ENCODE data around the gene MAIP1. TPM values are rescaled to one million over a fixed set of nuclear protein-coding genes. Genes with fewer than 3 reads are reported as not detected.

The MAIP1 gene
- total RNA-seq, 6 donors from 2014 or later = 2.1 to 25.1 (median 13.4) TPM

DNA sequence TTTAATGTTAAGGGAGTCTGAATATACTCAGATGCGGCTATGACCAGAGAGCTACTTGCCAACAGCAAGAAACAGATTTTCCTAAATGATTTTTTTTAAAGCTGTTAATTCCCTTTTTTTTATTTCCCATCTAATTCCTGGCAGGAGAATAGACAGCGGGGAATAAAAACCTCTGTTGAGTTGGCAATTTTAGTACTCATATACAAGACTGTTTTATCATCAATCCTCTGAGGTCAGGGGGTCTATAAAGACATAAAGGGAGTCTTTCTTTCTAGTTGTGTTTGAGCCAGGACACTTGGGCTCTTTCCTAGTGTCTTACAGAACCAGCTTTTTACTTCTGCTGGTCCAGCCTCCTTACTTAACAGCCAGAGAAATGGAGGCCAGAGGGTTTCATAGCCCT is 29.4 kb downstream of the MAIP1 start:
- peaks cover 0 to 13% (median 3%) of the 10 kb centered on the region in 4 donors for H3K4me1 ChIP-seq
- no peak overlapping the region for H3K27ac ChIP-seq
- no peaks in the 10 kb centered on the region for H3K9me3 ChIP-seq
- no peaks in the 10 kb centered on the region for H3K36me3 ChIP-seq
- no peak overlapping the region for H3K4me3 ChIP-seq
- ATAC-seq (ENCODE audit: low FRiP score in 2 of 2) (no peak), DNase-seq (no peak)
- no peaks in the 10 kb centered on the region for H3K27me3 ChIP-seq
- 83 to 90% methylated on average over 2 of the region's 2 CpGs for WGBS, 2 donors
- TF ChIP-seq POLR2A (IDR thresholded peaks at IDR 0.05) (no peak), EP300 (IDR thresholded peaks at IDR 0.05) (no peak), POLR2AphosphoS5 (IDR thresholded peaks at IDR 0.05) (no peak)
- TF ChIP-seq, protein P1, sequence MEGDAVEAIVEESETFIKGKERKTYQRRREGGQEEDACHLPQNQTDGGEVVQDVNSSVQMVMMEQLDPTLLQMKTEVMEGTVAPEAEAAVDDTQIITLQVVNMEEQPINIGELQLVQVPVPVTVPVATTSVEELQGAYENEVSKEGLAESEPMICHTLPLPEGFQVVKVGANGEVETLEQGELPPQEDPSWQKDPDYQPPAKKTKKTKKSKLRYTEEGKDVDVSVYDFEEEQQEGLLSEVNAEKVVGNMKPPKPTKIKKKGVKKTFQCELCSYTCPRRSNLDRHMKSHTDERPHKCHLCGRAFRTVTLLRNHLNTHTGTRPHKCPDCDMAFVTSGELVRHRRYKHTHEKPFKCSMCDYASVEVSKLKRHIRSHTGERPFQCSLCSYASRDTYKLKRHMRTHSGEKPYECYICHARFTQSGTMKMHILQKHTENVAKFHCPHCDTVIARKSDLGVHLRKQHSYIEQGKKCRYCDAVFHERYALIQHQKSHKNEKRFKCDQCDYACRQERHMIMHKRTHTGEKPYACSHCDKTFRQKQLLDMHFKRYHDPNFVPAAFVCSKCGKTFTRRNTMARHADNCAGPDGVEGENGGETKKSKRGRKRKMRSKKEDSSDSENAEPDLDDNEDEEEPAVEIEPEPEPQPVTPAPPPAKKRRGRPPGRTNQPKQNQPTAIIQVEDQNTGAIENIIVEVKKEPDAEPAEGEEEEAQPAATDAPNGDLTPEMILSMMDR (IDR thresholded peaks at IDR 0.05) = no peak

DNA sequence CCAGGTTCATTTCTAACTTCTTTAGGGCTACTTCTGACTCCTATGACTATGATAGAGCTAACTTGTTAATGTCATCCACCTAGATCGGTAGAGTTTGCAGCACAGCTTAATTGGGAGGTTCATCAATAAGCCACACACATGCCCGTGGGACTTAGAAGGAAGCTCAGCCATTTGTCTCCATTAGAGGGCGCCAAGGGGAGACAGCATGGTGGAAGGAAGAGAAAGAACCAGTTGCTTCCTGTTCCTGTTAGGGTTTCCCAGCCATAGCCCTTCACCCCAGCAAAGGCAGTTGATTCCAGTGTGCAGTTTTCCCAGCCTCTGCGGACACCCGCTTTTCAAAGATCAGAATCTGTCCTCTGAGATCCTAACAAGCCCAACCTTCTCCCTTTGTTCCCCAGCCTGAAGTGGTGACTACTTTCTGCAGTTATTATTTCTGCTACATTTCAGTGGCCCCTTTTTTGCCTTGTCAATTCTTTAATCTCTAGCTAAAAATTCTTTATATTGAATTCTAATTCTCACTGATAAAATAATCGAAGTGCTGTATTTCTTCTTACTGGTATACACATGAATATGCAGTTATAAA is 30.3 kb downstream of the MAIP1 start:
- H3K36me3 ChIP-seq = no peaks in the 10 kb centered on the region
- DNase-seq (peak in 1 of 2 donors; percentile 68), ATAC-seq (ENCODE audit: low FRiP score in 2 of 2) (peak; percentile 61 to 84)
- H3K9me3 ChIP-seq = no peaks in the 10 kb centered on the region
- 67 to 72% methylated on average over 6 of the region's 6 CpGs for WGBS, 2 donors
- TF ChIP-seq, protein P1 (IDR thresholded peaks at IDR 0.05) = peak; percentile 42 to 62 (median 50)
- TF ChIP-seq POLR2A (IDR thresholded peaks at IDR 0.05) = no peak
- no peak overlapping the region for H3K4me3 ChIP-seq
- H3K27ac ChIP-seq = no peak overlapping the region
- peaks cover 0 to 10% (median 1%) of the 10 kb centered on the region in 4 donors for H3K4me1 ChIP-seq
- H3K27me3 ChIP-seq = no peaks in the 10 kb centered on the region

GRCh38 chr2:199987586-199987985 is 32.2 kb downstream of the MAIP1 start:
- ATAC-seq (ENCODE audit: low FRiP score in 2 of 2) (no peak), DNase-seq (no peak)
- no peak for TF ChIP-seq POLR2A (IDR thresholded peaks at IDR 0.05)
- TF ChIP-seq, protein P1 (IDR thresholded peaks at IDR 0.05) = no peak
- no peak for TF ChIP-seq POLR2AphosphoS5 (IDR thresholded peaks at IDR 0.05)
- no peak for TF ChIP-seq EP300 (IDR thresholded peaks at IDR 0.05)
- Histone ChIP-seq H3K9me3 (no peaks in the 10 kb centered on the region), H3K4me3 (no peak overlapping the region), H3K27ac (no peak overlapping the region), H3K4me1 (peaks cover 0 to 10% (median 1%) of the 10 kb centered on the region in 4 donors), H3K36me3 (no peaks in the 10 kb centered on the region), H3K27me3 (no peaks in the 10 kb centered on the region)
- 71 to 73% methylated on average over 2 of the region's 2 CpGs for WGBS, 2 donors

- H3K4me1 ChIP-seq = peaks cover 0 to 10% (median 1%) of the 10 kb centered on the region in 4 donors
- no peak for ATAC-seq (ENCODE audit: low FRiP score in 2 of 2)
- WGBS, 2 donors = 28 to 41% methylated on average over 7 of the region's 7 CpGs
- no peak for DNase-seq
- H3K27ac ChIP-seq = no peak overlapping the region
- no peak overlapping the region for H3K4me3 ChIP-seq
- no peaks in the 10 kb centered on the region for H3K27me3 ChIP-seq
- H3K9me3 ChIP-seq = no peaks in the 10 kb centered on the region
- TF ChIP-seq POLR2A (IDR thresholded peaks at IDR 0.05) = no peak
- TF ChIP-seq EP300 (IDR thresholded peaks at IDR 0.05) = no peak
- TF ChIP-seq POLR2AphosphoS5 (IDR thresholded peaks at IDR 0.05) = no peak
- TF ChIP-seq, protein P1 (IDR thresholded peaks at IDR 0.05) = no peak
- H3K36me3 ChIP-seq = no peaks in the 10 kb centered on the region
Observed at GRCh38 chr2:199988151-199988550, 32.8 kb downstream of the MAIP1 start.

GRCh38 chr2:199989822-199990221 is 34.4 kb downstream of the MAIP1 start:
- no peaks in the 10 kb centered on the region for H3K27me3 ChIP-seq
- H3K9me3 ChIP-seq = no peaks in the 10 kb centered on the region
- peaks cover 0 to 10% (median 1%) of the 10 kb centered on the region in 4 donors for H3K4me1 ChIP-seq
- H3K4me3 ChIP-seq = no peak overlapping the region
- H3K27ac ChIP-seq = no peak overlapping the region
- 97 to 100% methylated on average over 5 of the region's 5 CpGs for WGBS, 2 donors
- TF ChIP-seq POLR2A (IDR thresholded peaks at IDR 0.05) = no peak
- TF ChIP-seq EP300 (IDR thresholded peaks at IDR 0.05) = no peak
- TF ChIP-seq, protein P1 (IDR thresholded peaks at IDR 0.05) = no peak
- no peak for TF ChIP-seq POLR2AphosphoS5 (IDR thresholded peaks at IDR 0.05)
- DNase-seq (no peak), ATAC-seq (ENCODE audit: low FRiP score in 2 of 2) (no peak)
- H3K36me3 ChIP-seq = no peaks in the 10 kb centered on the region
